NCI-H69 (cell line): ENCODE measurements around the gene KIF21B.
A peak's percentile ranks its signal among the peaks of the same experiment; 100 is the strongest.

Experiments used
- DNase-seq: peaks from one replicate; lab custom pipeline; 2025; lab: John Stamatoyannopoulos, UW

Gene KIF21B

GRCh38 chr1:201042779-201043461 is 19.4 kb upstream of the KIF21B start:
- DNase-seq: peak; percentile 80

GRCh38 chr1:201041011-201041410 is 17.5 kb upstream of the KIF21B start:
- DNase-seq: no peak

GRCh38 chr1:201039876-201040275 is 16.4 kb upstream of the KIF21B start:
- DNase-seq: peak; percentile 47

- DNase-seq: no peak
Measured at GRCh38 chr1:201039418-201039817, 15.9 kb upstream of the KIF21B start.

GRCh38 chr1:201038186-201038876 is 14.8 kb upstream of the KIF21B start:
- DNase-seq: peak; percentile 37

- DNase-seq: no peak
Measured at GRCh38 chr1:201036188-201036842, 12.8 kb upstream of the KIF21B start.

- no peak for DNase-seq
Measured at GRCh38 chr1:201034671-201035070, 11.2 kb upstream of the KIF21B start.

- DNase-seq: no peak
Measured at GRCh38 chr1:201032408-201032807, 8.9 kb upstream of the KIF21B start.

GRCh38 chr1:201028461-201028889 is 5.0 kb upstream of the KIF21B start:
- peak; percentile 54 for DNase-seq

- DNase-seq: no peak
Measured at GRCh38 chr1:201026836-201027235, 3.3 kb upstream of the KIF21B start.

GRCh38 chr1:201026234-201026633 is 2.7 kb upstream of the KIF21B start:
- DNase-seq: no peak

GRCh38 chr1:201025571-201026002 is 2.1 kb upstream of the KIF21B start:
- peak; percentile 20 for DNase-seq

- DNase-seq: no peak
Measured at GRCh38 chr1:201024625-201024998, 1.1 kb upstream of the KIF21B start.

- no peak for DNase-seq
Measured at GRCh38 chr1:201023920-201024624, 558 bp upstream of the KIF21B start.

- DNase-seq: peak; percentile 60
Measured at GRCh38 chr1:201022820-201023516, 546 bp downstream of the KIF21B start.

- peak; percentile 43 for DNase-seq
Measured at GRCh38 chr1:201022493-201022819, 1.1 kb downstream of the KIF21B start.

GRCh38 chr1:201021630-201022492 is 1.7 kb downstream of the KIF21B start:
- peak; percentile 36 for DNase-seq

GRCh38 chr1:201020721-201021629 is 2.5 kb downstream of the KIF21B start:
- DNase-seq: peak; percentile 37

GRCh38 chr1:201020040-201020591 is 3.4 kb downstream of the KIF21B start:
- peak; percentile 16 for DNase-seq
